ENCODE results near the gene MYL10. TPM values are rescaled to one million over a fixed set of nuclear protein-coding genes. Genes with fewer than 3 reads are reported as not detected.
"Not testable (repeated sequence)": the region's sequence is repeated elsewhere in the genome, so short reads cannot be mapped to it uniquely, and the experiment has no call there.

The MYL10 gene
- total and polyA plus RNA-seq, 5 experiments from 2014 or later, result not detected

GRCh38 chr7:101614098-101614938, 14.8 kb downstream of the MYL10 start:
- no peak for ATAC-seq
- no peaks in the 10 kb centered on the region for H3K36me3 Mint-ChIP-seq

DNA sequence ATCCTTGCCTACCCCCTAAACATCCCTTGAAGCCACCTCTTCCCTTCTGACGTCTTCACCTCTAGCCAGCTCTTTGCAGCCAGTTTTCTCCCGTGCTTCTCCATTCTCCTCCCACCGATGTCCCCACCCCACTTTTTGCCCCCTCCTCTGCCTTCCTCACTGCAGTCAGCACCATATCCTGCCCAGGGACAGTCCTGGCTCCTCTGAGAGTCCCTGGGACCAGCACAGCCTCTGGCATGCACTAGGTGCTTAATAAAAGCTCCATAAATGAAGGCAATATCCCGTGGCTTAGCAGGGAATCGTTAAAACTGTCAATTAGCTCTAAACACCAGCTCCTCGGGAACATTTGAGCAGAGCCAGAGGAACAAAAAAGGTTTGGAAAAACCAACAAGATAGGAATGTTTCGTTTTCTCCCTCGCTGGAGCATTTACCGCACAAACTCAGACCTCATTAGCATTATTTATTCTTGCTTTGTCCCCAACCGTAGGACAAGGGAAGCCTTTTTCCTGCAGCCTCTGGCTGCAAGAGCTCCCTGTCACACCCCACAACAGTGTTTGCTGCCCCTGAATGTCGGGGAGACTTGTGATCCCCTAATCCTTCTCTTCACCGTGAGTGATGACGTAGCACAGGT, 16.1 kb downstream of the MYL10 start:
- no peaks in the 10 kb centered on the region for H3K9me3 Mint-ChIP-seq
- no peak overlapping the region for H3K27ac Mint-ChIP-seq
- ATAC-seq, result no peak
- POLR2A ChIA-PET, result no interaction called here
- H3K4me1 Mint-ChIP-seq, result no peaks in the 10 kb centered on the region
- H3K27me3 Mint-ChIP-seq, result peaks cover 3 to 26% (median 5%) of the 10 kb centered on the region in 5 donors
- no peak overlapping the region for H3K4me3 Mint-ChIP-seq
- DNase-seq, result no peak
- H3K36me3 Mint-ChIP-seq, result no peaks in the 10 kb centered on the region

More at GRCh38 chr7:101614098-101614938, 14.8 kb downstream of the MYL10 start:
- POLR2A ChIA-PET, result no interaction called here
- Mint-ChIP-seq H3K27me3 (peaks cover 3 to 26% (median 5%) of the 10 kb centered on the region in 5 donors), H3K4me3 (no peak overlapping the region), H3K4me1 (no peaks in the 10 kb centered on the region), H3K27ac (peak overlapping the region in 1 of 10 donors; percentile 37), H3K9me3 (no peaks in the 10 kb centered on the region)
- DNase-seq, result no peak

GRCh38 chr7:101608772-101609713, 20.1 kb downstream of the MYL10 start:
- no peak overlapping the region for H3K27ac Mint-ChIP-seq
- no peaks in the 10 kb centered on the region for H3K9me3 Mint-ChIP-seq
- no peaks in the 10 kb centered on the region for H3K4me1 Mint-ChIP-seq
- DNase-seq, result no peak
- H3K4me3 Mint-ChIP-seq, result no peak overlapping the region
- peaks cover 0 to 4% (median 3%) of the 10 kb centered on the region in 5 donors for H3K27me3 Mint-ChIP-seq
- POLR2A ChIA-PET, result no interaction called here
- ATAC-seq, result no peak
- H3K36me3 Mint-ChIP-seq, result no peaks in the 10 kb centered on the region

- Mint-ChIP-seq H3K9me3 (no peaks in the 10 kb centered on the region), H3K36me3 (no peaks in the 10 kb centered on the region), H3K27ac (no peak overlapping the region), H3K4me3 (no peak overlapping the region), H3K4me1 (peaks cover 0 to 3% (median 0%) of the 10 kb centered on the region in 4 donors), H3K27me3 (peaks cover 0 to 3% (median 0%) of the 10 kb centered on the region in 5 donors)
- POLR2A ChIA-PET, result no interaction called here
- DNase-seq (no peak), ATAC-seq (no peak)
Observed at GRCh38 chr7:101606498-101606923, 22.6 kb downstream of the MYL10 start.

GRCh38 chr7:101605611-101606497, 23.2 kb downstream of the MYL10 start:
- Mint-ChIP-seq H3K27ac (no peak overlapping the region), H3K4me3 (no peak overlapping the region), H3K9me3 (no peaks in the 10 kb centered on the region), H3K4me1 (peaks cover 0 to 3% (median 0%) of the 10 kb centered on the region in 4 donors), H3K27me3 (peaks cover 0 to 3% (median 0%) of the 10 kb centered on the region in 5 donors), H3K36me3 (no peaks in the 10 kb centered on the region)
- POLR2A ChIA-PET, result no interaction called here
- ATAC-seq (no peak), DNase-seq (no peak)

GRCh38 chr7:101604934-101605332, 24.2 kb downstream of the MYL10 start:
- H3K4me3 Mint-ChIP-seq, H3K36me3 Mint-ChIP-seq, H3K9me3 Mint-ChIP-seq, ATAC-seq, H3K4me1 Mint-ChIP-seq, H3K27me3 Mint-ChIP-seq, POLR2A ChIA-PET, DNase-seq: not testable (repeated sequence)
- H3K27ac Mint-ChIP-seq, result peak overlapping the region in 2 of 10 donors; percentile 29 to 35

DNA sequence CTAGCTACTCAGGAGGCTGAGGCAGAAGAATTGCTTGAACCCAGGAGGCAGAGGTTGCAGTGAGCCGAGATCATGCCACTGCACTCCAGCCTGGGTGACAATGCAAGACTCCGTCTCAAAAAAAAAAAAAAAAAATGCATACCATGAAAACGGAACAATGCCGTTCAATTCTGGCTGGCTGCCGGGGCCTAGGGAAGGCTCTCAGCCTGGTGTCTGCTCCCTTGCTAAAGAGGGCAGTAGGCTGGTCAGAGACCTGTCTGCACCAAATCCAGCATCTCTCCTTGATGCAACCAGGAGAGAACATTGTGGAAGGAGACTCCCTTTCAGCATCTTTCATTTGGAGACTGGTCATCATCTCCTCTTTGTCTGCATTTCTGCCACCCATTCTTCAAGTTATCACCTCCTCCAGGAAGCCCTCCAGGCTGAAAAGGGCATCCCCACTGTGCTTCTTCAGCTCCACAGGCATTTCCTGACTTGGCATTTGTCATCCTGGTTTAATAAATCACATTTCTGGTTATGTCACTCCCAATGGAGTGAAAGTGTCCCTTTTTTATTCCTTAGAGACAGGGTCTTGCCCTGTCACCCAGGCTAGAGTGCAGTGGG, 24.7 kb downstream of the MYL10 start:
- POLR2A ChIA-PET, result no interaction called here
- no peaks in the 10 kb centered on the region for H3K27me3 Mint-ChIP-seq
- DNase-seq, result no peak
- H3K9me3 Mint-ChIP-seq, result no peaks in the 10 kb centered on the region
- H3K4me1 Mint-ChIP-seq, result peaks cover 0 to 3% (median 0%) of the 10 kb centered on the region in 4 donors
- H3K36me3 Mint-ChIP-seq, result no peaks in the 10 kb centered on the region
- no peak overlapping the region for H3K4me3 Mint-ChIP-seq
- H3K27ac Mint-ChIP-seq, result peak overlapping the region in 1 of 10 donors; percentile 35
- no peak for ATAC-seq

- peaks cover 0 to 3% (median 0%) of the 10 kb centered on the region in 4 donors for H3K4me1 Mint-ChIP-seq
- H3K9me3 Mint-ChIP-seq, result no peaks in the 10 kb centered on the region
- DNase-seq, result peak; percentile 49 to 84 (median 68)
- no peaks in the 10 kb centered on the region for H3K36me3 Mint-ChIP-seq
- peak; percentile 88 to 91 for ATAC-seq
- no peaks in the 10 kb centered on the region for H3K27me3 Mint-ChIP-seq
- POLR2A ChIA-PET, result interaction anchor here (0.5 kb wide), 1 partner anchor 629 kb away, joined by 3 read pairs; no protein-coding TSS in a partner anchor
- no peak overlapping the region for H3K4me3 Mint-ChIP-seq
- no peak overlapping the region for H3K27ac Mint-ChIP-seq
Observed at GRCh38 chr7:101602484-101603241, 26.4 kb downstream of the MYL10 start.

GRCh38 chr7:101602082-101602481, 27.0 kb downstream of the MYL10 start:
- H3K4me1 Mint-ChIP-seq, result peaks cover 0 to 3% (median 0%) of the 10 kb centered on the region in 4 donors
- H3K9me3 Mint-ChIP-seq, result no peaks in the 10 kb centered on the region
- peak in 1 of 2 donors; percentile 6 for ATAC-seq
- no peaks in the 10 kb centered on the region for H3K27me3 Mint-ChIP-seq
- H3K36me3 Mint-ChIP-seq, result no peaks in the 10 kb centered on the region
- DNase-seq, result no peak
- no peak overlapping the region for H3K4me3 Mint-ChIP-seq
- H3K27ac Mint-ChIP-seq, result no peak overlapping the region
- POLR2A ChIA-PET, result no interaction called here

- ATAC-seq, result no peak
- POLR2A ChIA-PET, result interaction anchor here (0.6 kb wide), 1 partner anchor 676 kb away, joined by 3 read pairs; no protein-coding TSS in a partner anchor
- H3K9me3 Mint-ChIP-seq, result no peaks in the 10 kb centered on the region
Observed at GRCh38 chr7:101599787-101600186, 29.3 kb downstream of the MYL10 start.

More at GRCh38 chr7:101599787-101600186, 29.3 kb downstream of the MYL10 start:
- peaks cover 0 to 3% (median 0%) of the 10 kb centered on the region in 4 donors for H3K4me1 Mint-ChIP-seq
- no peak for DNase-seq
- H3K4me3 Mint-ChIP-seq, result no peak overlapping the region
- H3K36me3 Mint-ChIP-seq, result no peaks in the 10 kb centered on the region
- H3K27me3 Mint-ChIP-seq, result peaks cover 0 to 2% (median 0%) of the 10 kb centered on the region in 5 donors
- H3K27ac Mint-ChIP-seq, result no peak overlapping the region

Measured in naive thymus-derived CD8-positive, alpha-beta T cell (primary cell).